ENCODE results near the gene TTYH3. TPM values are rescaled to one million over a fixed set of nuclear protein-coding genes. Genes with fewer than 3 reads are reported as not detected.
A peak's percentile ranks its signal among the peaks of the same experiment; 100 is the strongest.

The TTYH3 gene
- total RNA-seq, 2 donors from 2014 or later, result 145 to 152 TPM

GRCh38 chr7:2680256-2680655 is 48.5 kb downstream of the TTYH3 start:
- DNase-seq, result peak; percentile 51
- no peaks in the 10 kb centered on the region for H3K4me1 Mint-ChIP-seq

GRCh38 chr7:2680792-2681490 is 49.2 kb downstream of the TTYH3 start:
- 48 to 60% methylated on average over 13 to 27 of the region's 27 CpGs for WGBS, 2 experiments (ENCODE audit: insufficient coverage in 1 of 2, insufficient read length in 1 of 2)
- H3K9me3 Mint-ChIP-seq, result peaks cover 2% of the 10 kb centered on the region
- H3K4me1 Mint-ChIP-seq, result no peaks in the 10 kb centered on the region
- Histone ChIP-seq H3K9ac (ENCODE audit: extremely low read depth, low read length, poor library complexity, severe bottlenecking) (no peak overlapping the region), H3K36me3 (ENCODE audit: control insufficient read depth, insufficient read depth, low read length) (no peaks in the 10 kb centered on the region), H3K9me3 (ENCODE audit: control insufficient read depth, low read length) (no peaks in the 10 kb centered on the region), H3K27me3 (ENCODE audit: control insufficient read depth, insufficient read depth, low read length, poor library complexity, severe bottlenecking) (peaks cover 2% of the 10 kb centered on the region), H3K4me3 (ENCODE audit: low read length) (no peak overlapping the region), H3K4me1 (ENCODE audit: control insufficient read depth, insufficient read depth, low read length) (no peaks in the 10 kb centered on the region), H3K27ac (ENCODE audit: low read depth, low read length) (no peak overlapping the region)
- peak; percentile 95 for DNase-seq
- no peak overlapping the region for H3K27ac Mint-ChIP-seq
- TF ChIP-seq, protein P1, sequence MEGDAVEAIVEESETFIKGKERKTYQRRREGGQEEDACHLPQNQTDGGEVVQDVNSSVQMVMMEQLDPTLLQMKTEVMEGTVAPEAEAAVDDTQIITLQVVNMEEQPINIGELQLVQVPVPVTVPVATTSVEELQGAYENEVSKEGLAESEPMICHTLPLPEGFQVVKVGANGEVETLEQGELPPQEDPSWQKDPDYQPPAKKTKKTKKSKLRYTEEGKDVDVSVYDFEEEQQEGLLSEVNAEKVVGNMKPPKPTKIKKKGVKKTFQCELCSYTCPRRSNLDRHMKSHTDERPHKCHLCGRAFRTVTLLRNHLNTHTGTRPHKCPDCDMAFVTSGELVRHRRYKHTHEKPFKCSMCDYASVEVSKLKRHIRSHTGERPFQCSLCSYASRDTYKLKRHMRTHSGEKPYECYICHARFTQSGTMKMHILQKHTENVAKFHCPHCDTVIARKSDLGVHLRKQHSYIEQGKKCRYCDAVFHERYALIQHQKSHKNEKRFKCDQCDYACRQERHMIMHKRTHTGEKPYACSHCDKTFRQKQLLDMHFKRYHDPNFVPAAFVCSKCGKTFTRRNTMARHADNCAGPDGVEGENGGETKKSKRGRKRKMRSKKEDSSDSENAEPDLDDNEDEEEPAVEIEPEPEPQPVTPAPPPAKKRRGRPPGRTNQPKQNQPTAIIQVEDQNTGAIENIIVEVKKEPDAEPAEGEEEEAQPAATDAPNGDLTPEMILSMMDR (conservative IDR thresholded peaks at IDR 0.05), result peak; percentile 83
- H3K27me3 Mint-ChIP-seq (ENCODE audit: insufficient read depth), result peaks cover 4% of the 10 kb centered on the region
- no peak overlapping the region for H3K4me3 Mint-ChIP-seq
- no peaks in the 10 kb centered on the region for H3K36me3 Mint-ChIP-seq (ENCODE audit: low read depth)

More at GRCh38 chr7:2680256-2680655, 48.5 kb downstream of the TTYH3 start:
- no peak overlapping the region for H3K27ac ChIP-seq (ENCODE audit: low read depth, low read length)
- H3K4me3 ChIP-seq (ENCODE audit: low read length), result no peak overlapping the region
- WGBS, 2 experiments (ENCODE audit: insufficient coverage in 1 of 2, insufficient read length in 1 of 2), result 91 to 100% methylated on average over 9 to 13 of the region's 13 CpGs
- no peaks in the 10 kb centered on the region for H3K27me3 ChIP-seq (ENCODE audit: control insufficient read depth, insufficient read depth, low read length, poor library complexity, severe bottlenecking)
- no peak overlapping the region for H3K9ac ChIP-seq (ENCODE audit: extremely low read depth, low read length, poor library complexity, severe bottlenecking)
- H3K9me3 Mint-ChIP-seq, result peaks cover 2% of the 10 kb centered on the region
- H3K9me3 ChIP-seq (ENCODE audit: control insufficient read depth, low read length), result no peaks in the 10 kb centered on the region
- no peak overlapping the region for H3K27ac Mint-ChIP-seq
- TF ChIP-seq, protein P1 (conservative IDR thresholded peaks at IDR 0.05), result no peak
- no peak overlapping the region for H3K4me3 Mint-ChIP-seq
- H3K27me3 Mint-ChIP-seq (ENCODE audit: insufficient read depth), result peaks cover 1% of the 10 kb centered on the region
- H3K36me3 Mint-ChIP-seq (ENCODE audit: low read depth), result no peaks in the 10 kb centered on the region
- no peaks in the 10 kb centered on the region for H3K4me1 ChIP-seq (ENCODE audit: control insufficient read depth, insufficient read depth, low read length)
- H3K36me3 ChIP-seq (ENCODE audit: control insufficient read depth, insufficient read depth, low read length), result no peaks in the 10 kb centered on the region

GRCh38 chr7:2681929-2682799 is 50.4 kb downstream of the TTYH3 start:
- WGBS, 2 experiments (ENCODE audit: insufficient coverage in 1 of 2, insufficient read length in 1 of 2), result 85 to 92% methylated on average over 16 to 27 of the region's 27 CpGs
- TF ChIP-seq, protein P1 (conservative IDR thresholded peaks at IDR 0.05), result no peak

More at GRCh38 chr7:2681929-2682799, 50.4 kb downstream of the TTYH3 start:
- Histone ChIP-seq H3K27me3 (ENCODE audit: control insufficient read depth, insufficient read depth, low read length, poor library complexity, severe bottlenecking) (peaks cover 15% of the 10 kb centered on the region), H3K9me3 (ENCODE audit: control insufficient read depth, low read length) (no peaks in the 10 kb centered on the region), H3K36me3 (ENCODE audit: control insufficient read depth, insufficient read depth, low read length) (no peaks in the 10 kb centered on the region), H3K4me3 (ENCODE audit: low read length) (no peak overlapping the region), H3K4me1 (ENCODE audit: control insufficient read depth, insufficient read depth, low read length) (no peaks in the 10 kb centered on the region), H3K9ac (ENCODE audit: extremely low read depth, low read length, poor library complexity, severe bottlenecking) (no peak overlapping the region), H3K27ac (ENCODE audit: low read depth, low read length) (no peak overlapping the region)
- Mint-ChIP-seq H3K4me1 (no peaks in the 10 kb centered on the region), H3K27ac (no peak overlapping the region), H3K9me3 (peaks cover 2% of the 10 kb centered on the region), H3K4me3 (no peak overlapping the region), H3K36me3 (ENCODE audit: low read depth) (no peaks in the 10 kb centered on the region), H3K27me3 (ENCODE audit: insufficient read depth) (peaks cover 10% of the 10 kb centered on the region)
- no peak for DNase-seq

All from endodermal cell (in vitro differentiated cells).